Measurements from ENCODE around the gene ARAP1.
"Not testable (repeated sequence)": the region's sequence is repeated elsewhere in the genome, so short reads cannot be mapped to it uniquely, and the experiment has no call there.

The ARAP1 gene

DNA sequence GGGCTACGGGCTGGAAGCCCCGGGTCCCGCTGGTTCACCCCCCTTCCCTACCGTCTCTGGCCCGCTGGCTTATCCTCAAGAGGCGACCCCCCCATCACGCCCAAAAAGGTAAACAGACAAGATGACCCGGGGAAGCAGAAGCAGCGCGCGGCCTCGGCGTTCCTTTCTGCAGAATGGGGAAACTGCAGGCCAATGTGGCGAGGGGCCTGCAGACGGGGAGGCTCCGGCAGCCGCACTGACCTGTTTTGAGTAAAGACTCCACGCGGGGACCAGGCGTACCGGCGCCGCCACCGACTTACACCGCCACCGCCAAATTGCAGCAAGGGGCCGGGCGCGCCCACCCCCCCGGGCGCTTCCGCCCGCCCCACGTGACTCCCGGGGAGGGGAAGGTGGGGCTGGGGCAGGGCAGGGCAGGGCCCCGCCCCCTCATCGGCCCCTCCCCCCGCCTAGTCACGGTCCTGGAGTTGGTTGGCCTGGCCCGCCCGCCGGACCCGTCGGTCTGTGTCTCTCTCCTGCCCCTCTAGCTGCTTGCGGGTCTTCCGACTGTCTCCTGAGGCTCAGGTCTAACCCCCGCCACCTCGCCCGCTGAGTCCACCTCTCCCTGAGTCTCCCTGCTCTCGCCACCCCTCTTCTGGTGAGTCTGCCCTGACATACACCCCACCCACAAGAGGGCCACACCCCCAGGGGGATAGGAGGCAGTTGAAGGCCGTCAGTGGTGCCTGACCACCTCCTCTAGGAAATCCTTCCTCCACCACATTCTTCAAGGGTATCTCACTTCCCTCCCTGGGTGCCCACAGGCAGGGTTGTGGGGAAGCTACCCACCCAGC is at the start of gene ARAP1:
TSS of gene ARAP1 (minus strand) at position 321 of the 827 bp plus-strand sequence. CDS start 25,280 bp downstream, outside the sequence.
- peak; percentile 72 for DNase-seq

- no peak for DNase-seq
Observed at GRCh38 chr11:72799441-72799840, 47.2 kb upstream of the ARAP1 start.

- no peak for DNase-seq
Observed at GRCh38 chr11:72798361-72798760, 46.2 kb upstream of the ARAP1 start.

DNA sequence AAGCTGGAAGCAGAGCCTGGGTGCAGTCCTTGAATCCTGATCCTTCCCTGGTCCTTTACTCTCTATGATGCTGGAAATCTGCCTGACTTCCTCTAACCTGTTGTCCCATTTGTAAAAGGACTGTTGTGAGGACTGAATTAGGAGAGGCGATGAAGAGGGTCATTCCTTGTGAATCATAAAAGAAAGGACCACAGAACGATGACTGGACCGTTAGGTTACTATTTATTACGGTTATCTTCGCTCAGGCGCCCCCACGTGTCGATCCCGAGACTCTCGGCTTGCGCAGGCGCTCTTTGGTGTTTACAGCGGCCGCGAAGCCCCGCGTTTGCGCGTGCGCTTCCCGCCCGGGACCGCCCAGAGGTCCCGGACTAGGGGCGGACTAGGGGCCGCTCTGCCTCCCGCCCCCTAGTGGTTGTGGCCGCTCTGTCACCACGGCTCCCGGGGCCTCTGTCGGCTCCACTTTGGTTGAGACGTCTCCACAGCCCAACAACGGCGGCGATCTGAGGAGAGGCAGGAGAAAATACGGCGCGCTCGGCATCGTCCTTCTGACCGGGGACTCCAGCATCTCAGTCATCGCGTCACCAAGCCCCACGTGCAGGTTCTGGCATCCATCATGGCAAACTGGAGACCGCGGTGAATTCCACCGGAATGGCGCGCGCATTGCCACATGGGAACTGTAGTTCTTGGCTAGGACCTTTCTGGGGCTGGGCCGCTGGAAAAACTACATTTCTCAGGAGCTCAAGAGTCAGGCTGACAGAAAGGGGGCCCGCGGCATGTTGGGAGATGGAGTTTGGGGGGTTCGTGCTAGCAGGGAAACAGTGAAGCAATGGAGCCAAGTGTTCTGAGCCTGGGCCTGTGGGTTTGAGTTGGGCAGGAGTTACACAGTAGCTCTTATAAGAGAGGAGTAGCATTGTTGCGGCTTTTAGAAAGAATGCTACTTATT is 41.5 kb upstream of the ARAP1 start, which contains the start of gene STARD10:
TSS of gene STARD10 (minus strand) at position 623 of the 943 bp plus-strand sequence. CDS start 12,866 bp downstream, outside the sequence.
- DNase-seq, result peak; percentile 99

DNA sequence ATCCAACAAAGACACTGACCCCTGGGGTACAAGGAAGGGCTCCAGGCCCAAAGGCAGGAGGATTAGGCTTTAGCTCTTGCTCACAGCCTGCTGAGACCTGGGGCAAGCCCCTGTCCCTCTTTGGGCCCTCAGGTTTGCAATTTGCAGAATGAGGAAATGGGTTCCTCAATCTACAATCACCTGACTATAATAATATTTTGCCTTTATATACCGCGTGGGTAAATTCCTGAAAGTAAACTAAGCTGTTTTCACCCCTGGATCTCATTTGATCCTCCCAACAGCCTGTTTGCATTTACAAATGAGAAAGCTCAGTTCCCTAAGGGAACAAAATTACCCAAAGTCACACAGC is 40.8 kb upstream of the ARAP1 start:
- DNase-seq, result no peak

DNA sequence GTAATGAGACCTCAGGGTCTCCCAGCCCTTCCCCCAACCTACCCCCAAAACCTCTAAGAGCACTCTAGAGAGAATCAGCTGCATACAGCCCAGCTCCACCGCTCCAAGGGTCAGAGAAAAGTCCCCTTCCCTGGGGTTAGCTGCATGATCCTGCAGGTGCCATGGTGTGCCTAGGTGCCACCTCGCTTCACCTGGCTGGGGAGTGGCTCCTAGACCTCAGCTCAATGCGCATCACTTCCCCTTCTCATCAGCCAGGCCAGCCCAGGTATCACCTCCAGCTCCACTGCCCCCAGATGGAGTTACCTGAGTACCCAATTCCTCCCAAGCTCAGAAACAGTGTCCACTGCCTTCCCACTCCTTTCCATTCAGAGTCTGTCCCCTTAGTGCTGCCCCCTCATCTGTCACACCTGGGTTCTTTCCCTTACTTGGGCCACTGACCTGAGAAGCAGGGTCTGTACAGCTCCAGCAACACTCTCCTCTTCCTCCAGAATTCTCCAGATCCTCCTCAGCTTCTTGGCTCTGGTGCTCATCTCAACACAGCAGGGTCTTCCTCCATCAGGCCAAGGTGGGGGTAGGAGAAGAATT is 40.3 kb upstream of the ARAP1 start:
- DNase-seq, result no peak

GRCh38 chr11:72791228-72791627 is 39.0 kb upstream of the ARAP1 start:
- not testable (repeated sequence) for DNase-seq

DNA sequence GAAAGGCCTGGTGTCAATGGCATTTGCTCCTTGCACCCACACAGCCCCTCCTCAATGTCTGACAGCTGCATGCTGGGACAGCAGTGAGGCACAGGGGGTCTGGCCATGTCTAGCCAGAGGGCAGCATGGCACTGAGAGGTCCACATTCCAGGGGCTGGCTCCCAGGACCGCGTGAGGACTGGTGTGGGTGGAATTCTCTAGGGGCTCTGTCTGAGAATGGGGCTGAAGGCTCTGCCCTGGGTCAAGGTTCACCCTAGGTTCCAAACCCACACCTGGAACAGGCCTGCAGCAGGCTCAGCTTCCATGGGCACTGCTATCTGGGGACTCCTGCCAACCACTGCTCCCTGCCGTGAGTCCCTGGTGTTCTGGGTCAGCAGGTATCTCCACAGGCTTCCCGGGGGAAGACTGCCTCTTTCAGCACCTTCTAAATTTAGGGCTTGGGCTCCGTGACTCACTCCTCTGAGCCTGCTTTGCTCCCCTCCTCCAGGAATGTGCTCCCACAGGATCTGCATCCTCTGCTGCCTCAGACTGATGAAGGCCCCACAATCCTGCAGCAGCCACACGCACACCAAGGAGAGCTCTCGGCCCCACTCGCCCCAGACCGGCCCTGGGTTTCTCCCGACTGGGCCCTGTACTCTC is 37.4 kb upstream of the ARAP1 start:
- no peak for DNase-seq

DNA sequence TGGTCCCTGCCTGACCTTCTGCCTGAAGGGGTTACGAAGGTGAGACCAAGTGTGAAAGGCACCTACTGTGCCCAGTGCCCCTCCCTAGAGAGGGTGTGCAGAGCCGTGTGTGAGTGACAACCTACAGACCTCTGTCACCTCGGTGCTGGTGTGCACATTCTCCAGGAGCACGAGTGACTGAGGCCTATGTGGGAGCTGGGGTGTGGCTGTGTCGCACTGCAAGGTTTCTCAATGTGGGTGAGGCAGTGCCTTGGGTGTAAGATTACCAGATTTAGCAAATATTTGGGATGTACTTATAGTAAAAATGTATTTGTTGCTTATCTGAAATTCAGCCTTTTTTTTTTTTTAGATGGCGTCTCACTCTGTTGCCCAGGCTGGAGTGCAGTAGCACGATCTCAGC is 36.0 kb upstream of the ARAP1 start:
- DNase-seq, result no peak

- DNase-seq, result peak; percentile 40
Observed at GRCh38 chr11:72787216-72788104, 35.3 kb upstream of the ARAP1 start.

DNA sequence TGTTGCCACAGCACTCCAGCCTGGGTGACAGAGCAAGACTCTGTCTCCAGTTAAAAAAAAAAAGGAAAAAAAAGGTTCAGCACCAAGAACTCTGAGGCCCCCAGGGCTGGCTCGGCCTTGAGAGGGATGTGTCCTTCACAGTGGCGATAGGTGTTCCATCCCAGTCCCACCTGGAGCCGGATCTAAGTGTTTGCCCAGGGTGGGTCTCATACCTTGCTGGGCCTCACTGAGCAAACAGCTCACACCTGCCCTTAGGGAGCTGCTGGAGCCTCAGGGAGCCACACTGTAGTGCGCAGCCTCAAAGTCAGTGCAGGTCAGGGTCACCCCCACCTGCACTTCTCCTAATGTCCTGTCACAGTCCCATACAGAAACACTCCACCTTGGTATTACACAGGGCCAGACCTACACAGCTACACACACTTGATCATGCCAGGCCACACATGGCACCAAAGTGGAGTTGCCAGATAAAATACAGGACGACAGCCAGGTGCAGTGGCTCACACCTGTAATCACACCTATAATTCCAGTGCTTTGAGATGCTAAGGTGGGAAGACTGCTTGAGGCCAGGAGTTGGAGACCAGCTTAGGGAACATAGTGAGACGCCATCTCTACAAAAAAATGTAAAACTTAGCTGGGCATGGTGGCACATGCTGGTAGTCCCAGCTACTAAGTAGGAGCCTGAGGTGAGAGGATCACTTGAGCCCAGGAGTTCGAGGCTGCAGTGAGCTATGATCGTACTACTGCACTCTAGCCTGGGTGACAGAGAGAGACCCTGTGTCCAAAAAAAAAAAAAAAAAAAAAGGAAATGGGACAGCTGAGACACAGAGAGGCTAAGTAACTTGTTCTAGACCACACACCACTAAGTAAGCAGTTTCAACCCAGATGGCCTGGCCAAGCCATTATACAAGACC is 34.4 kb upstream of the ARAP1 start:
- DNase-seq, result no peak

DNA sequence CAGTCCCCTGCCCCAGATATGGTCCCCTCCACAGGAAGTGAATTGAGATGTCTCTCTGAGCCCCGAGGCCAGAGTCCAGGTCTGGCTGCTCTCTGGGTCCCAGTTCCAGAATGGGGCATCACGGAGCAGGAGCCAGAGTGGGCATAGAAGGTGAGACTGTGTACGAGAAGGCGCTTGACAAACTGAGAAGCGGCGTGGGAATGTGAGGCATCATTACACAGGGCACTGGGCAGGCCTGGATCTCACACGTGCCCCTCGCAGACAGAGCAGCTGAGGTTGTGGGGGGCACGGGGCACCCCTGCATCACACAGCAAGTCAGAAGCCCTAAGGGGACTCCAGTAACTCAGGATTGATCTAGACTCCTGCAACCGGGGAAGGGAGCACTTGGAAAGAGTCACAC is 32.5 kb upstream of the ARAP1 start:
- DNase-seq, result no peak

GRCh38 chr11:72783144-72783905 is 31.1 kb upstream of the ARAP1 start:
- DNase-seq, result no peak

GRCh38 chr11:72782081-72782920 is 30.1 kb upstream of the ARAP1 start:
- peak; percentile 45 for DNase-seq

- DNase-seq, result peak; percentile 67
Observed at GRCh38 chr11:72781313-72782080, 29.3 kb upstream of the ARAP1 start.

DNA sequence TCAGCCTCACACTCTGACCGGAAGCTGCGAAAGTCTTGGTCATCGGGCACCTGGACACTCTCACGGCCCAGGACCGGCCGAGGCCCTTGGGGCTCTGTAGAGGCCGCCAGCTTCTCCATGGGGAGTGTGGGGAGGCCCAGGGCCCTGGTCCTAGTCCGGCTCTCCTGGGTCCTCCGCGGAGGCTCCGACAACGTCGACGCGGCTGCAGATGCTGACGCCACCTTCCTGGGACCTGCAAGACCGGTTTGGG is 28.8 kb upstream of the ARAP1 start:
- peak; percentile 43 for DNase-seq

DNA sequence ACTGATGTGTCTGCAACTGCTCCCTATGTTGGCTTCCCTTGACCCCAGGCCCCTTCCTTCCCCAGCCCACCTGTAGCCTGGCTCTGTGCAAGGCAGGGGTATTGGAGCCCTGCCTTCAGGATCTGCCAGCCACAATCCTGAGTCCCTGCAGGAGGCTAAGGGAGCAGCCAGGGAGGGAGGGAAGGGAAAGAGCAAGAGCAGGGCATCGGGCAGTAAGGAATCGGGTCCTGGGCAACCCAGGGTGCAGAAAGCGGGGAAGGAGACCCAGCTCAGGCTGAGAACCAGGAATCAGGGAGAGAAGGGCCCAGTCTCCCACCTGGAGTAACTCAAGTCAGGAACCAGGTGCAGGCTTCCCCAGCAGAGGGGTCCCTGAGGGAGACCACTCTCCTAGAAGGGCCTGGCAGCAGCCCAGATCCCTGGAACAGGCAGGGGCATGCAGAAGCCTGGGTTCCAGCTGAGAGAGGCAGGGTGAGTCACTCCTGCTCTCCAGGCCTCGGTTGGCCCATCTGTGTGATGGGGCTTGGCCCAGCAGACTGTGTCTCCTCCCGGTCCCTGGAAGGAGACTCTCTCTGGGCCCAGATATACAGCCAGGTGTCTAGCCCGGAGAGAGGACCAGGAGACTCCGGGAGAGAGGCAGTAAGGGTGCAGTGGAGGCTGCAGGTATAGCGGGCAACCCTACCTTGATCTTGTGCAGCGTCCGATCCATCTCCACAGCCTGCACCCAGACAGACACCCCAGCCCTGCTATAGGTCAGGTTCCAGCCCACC is 28.3 kb upstream of the ARAP1 start:
- DNase-seq, result no peak
